Ovary (tissue), 9 donors: Measurements from ENCODE around the gene MALRD1. TPM values are rescaled to one million over a fixed set of nuclear protein-coding genes. Genes with fewer than 3 reads are reported as not detected.

Experiments
- DNase-seq, 5 donors: peaks; one replicate each; pipeline ENCODE4 v3.0.0-alpha.2; 2019 to 2020
- H3K27ac ChIP-seq, 2 donors: fragments of 200-600 bp; one replicate each; pipeline versions ENCODE4 v1.5.1 to v1.8.0; 2019 to 2022
- H3K27me3 ChIP-seq: fragments of 200-600 bp; one replicate; pipeline ENCODE4 v1.8.0; 2022
- H3K36me3 ChIP-seq: fragments of 200-600 bp; sonication (generic); one replicate; pipeline ENCODE4 v1.5.1; 2019
- H3K4me1 ChIP-seq: one replicate; pipeline ENCODE4 v1.8.1; 2013; ENCODE audit warnings: mild to moderate bottlenecking, moderate library complexity; ENCODE audit not compliant: insufficient read depth
- H3K4me3 ChIP-seq: fragments of 200-600 bp; sonication (generic); one replicate; pipeline ENCODE4 v1.5.1; 2017
- H3K9me3 ChIP-seq, 2 donors: fragments of 200-600 bp in 1 of 2; sonication (generic) in 1 of 2; one replicate each; pipeline versions ENCODE4 v1.5.1 to v1.8.1; 2013 to 2019; ENCODE audit warnings: mild to moderate bottlenecking in 1 of 2, moderate library complexity in 1 of 2
- EP300 ChIP-seq: sonication (generic); formaldehyde crosslinking; IDR thresholded peaks from one replicate; pipeline ENCODE4 v1.6.1; 2017; ENCODE audit warnings: antibody characterized with exemption
- POLR2A ChIP-seq: fragments of 450-650 bp; IDR thresholded peaks from one replicate; pipeline ENCODE4 v1.6.1; 2017; ENCODE audit warnings: antibody characterized with exemption, mild to moderate bottlenecking, moderate library complexity
- WGBS, 3 donors: extraction: QIAGEN DNeasy Blood & Tissue Kit in 1 of 3; methylation state at CpG; one replicate each; pipeline versions ENCODE4 v1.1.5 to v1.1.7; 2013 to 2017; 5-methylcytosine and 5-hydroxymethylcytosine counted together
- intact Hi-C, 4 donors: fragments of 100-400 bp; cut with DNase I; formaldehyde crosslinking; loops; one replicate each; pipeline versions ENCODE4 v1.11.0 to v1.15.1; 2022 to 2023
- polyA plus RNA-seq, 2 donors: library from polyadenylated mRNA; stranded (reverse); fragments of 200-250 nt in 1 of 2; fragments of 350-450 nt in 1 of 2; fragmentation: Illumina TruSeq in 1 of 2; extraction: RNeasy Lipid Tissue Mini Kit (QIAGEN cat#74804) in 1 of 2; gene quantifications; one replicate each; pipeline ENCODE4 v1.2.3, GENCODE V29; 2013 to 2014
- total RNA-seq, 7 donors: library from RNA; depleted of rRNA in 2 of 7; stranded (reverse); fragments of >200 nt in 2 of 7; fragmentation: NEBNext Ultra II Directional in 3 of 7; extraction: Animal tissue kit (Norgen Biotek cat#: 25700) in 3 of 7; gene quantifications; one replicate each; pipeline versions ENCODE4 v1.1.0 to v1.2.4, GENCODE V29; 2016 to 2023
- TF ChIP-seq, protein P1 (sequence below), 3 donors: fragments of 450-650 bp in 2 of 3; fragments of 200-600 bp in 1 of 3; IDR thresholded peaks; one replicate each; pipeline versions ENCODE4 v1.5.1 to v1.8.0; 2016 to 2022; ENCODE audit warnings: antibody characterized with exemption in 3 of 3, mild to moderate bottlenecking in 1 of 3
- donor health status: DM: no; HTN: no; CAD: no; lungs with moderate emphysema.
- donor health status: DM: no; HTN: no; CAD: no.
- donor health status: Bipolar disorder and iron deficiency.
- donor health status: DM: yes; HTN: yes; CAD: no.
- donor health status: DM: no; HTN: no; CAD: no.
- donor health status: DM: yes; HTN: yes; CAD: no.

The MALRD1 gene
- total and polyA plus RNA-seq, 9 donors = 0.56 to 12.1 (median 1.9) TPM

DNA sequence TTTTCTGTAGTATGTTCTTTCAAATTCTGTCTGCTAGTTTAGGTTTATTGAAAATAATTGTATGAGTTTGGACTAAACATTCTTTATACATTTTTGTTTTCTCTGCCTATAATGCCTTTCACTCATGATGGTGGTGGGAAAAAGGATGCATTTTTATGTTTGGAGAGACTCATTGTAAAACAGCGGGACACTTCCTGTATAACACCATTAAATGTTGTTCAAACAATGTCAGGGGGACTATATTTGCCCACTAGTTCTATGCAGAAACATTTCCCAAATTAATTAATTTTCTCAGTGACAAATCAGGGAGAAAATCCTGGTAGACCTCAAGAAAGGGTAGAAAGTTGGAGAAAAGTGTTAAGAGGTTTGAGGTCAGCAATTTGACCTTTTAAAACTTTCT is 207.7 kb downstream of the MALRD1 start:
- WGBS, 3 donors = 41 to 65% (median 42%) methylated on average over 1 of the region's 1 CpG
- no peak for DNase-seq
- no peak overlapping the region for H3K27ac ChIP-seq
- TF ChIP-seq EP300 (no peak), POLR2A (no peak)
- intact Hi-C loops = no loop called here
- no peaks in the 10 kb centered on the region for H3K36me3 ChIP-seq
- no peaks in the 10 kb centered on the region for H3K9me3 ChIP-seq
- H3K27me3 ChIP-seq = no peaks in the 10 kb centered on the region
- no peak overlapping the region for H3K4me3 ChIP-seq
- no peaks in the 10 kb centered on the region for H3K4me1 ChIP-seq

DNA sequence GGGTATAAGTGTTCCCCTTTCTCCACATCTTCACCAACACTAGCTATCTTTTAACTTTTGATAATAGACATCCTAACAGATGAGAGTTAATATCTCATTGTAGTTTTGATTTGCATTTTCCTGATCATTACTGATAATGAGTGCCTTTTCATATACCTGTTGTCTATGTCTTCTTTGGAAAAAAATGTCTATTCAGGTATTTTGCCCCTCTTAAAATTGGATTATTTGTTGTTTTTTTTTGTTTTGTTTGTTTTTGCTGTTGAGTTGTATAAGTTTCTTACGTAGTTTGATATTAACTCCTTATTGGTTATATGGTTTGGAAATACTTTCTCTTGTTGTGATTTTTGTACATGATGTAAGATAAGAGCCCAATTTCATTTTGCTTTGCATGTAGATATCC is 214.7 kb downstream of the MALRD1 start:
- Histone ChIP-seq H3K9me3 (no peaks in the 10 kb centered on the region), H3K4me1 (no peaks in the 10 kb centered on the region), H3K27me3 (no peaks in the 10 kb centered on the region), H3K4me3 (no peak overlapping the region), H3K27ac (no peak overlapping the region), H3K36me3 (no peaks in the 10 kb centered on the region)
- 57 to 72% (median 58%) methylated on average over 1 of the region's 1 CpG for WGBS, 3 donors
- intact Hi-C loops = no loop called here
- TF ChIP-seq POLR2A (no peak), EP300 (no peak)
- no peak for DNase-seq

DNA sequence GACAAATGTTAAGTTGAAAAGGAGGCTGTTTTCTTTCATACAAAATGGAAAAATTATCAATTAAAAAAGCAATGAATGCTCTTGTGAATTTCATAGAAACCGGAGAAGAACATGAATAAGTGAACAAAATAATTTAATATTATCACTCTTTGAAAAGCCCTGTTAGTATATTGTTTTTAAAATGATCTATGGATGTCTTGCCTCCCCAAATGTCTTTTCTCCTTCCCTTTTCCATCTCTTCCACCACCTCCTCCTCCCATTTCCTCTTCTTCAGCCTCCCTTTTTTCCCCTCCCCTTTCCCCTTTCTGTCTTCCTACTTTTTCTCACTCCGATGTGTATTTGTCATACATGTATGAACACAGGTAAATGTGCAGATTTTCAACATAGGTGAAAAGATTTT is 234.7 kb downstream of the MALRD1 start:
- no peak for DNase-seq
- TF ChIP-seq, protein P1, sequence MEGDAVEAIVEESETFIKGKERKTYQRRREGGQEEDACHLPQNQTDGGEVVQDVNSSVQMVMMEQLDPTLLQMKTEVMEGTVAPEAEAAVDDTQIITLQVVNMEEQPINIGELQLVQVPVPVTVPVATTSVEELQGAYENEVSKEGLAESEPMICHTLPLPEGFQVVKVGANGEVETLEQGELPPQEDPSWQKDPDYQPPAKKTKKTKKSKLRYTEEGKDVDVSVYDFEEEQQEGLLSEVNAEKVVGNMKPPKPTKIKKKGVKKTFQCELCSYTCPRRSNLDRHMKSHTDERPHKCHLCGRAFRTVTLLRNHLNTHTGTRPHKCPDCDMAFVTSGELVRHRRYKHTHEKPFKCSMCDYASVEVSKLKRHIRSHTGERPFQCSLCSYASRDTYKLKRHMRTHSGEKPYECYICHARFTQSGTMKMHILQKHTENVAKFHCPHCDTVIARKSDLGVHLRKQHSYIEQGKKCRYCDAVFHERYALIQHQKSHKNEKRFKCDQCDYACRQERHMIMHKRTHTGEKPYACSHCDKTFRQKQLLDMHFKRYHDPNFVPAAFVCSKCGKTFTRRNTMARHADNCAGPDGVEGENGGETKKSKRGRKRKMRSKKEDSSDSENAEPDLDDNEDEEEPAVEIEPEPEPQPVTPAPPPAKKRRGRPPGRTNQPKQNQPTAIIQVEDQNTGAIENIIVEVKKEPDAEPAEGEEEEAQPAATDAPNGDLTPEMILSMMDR (IDR thresholded peaks at IDR 0.05) = no peak
- no peak for TF ChIP-seq POLR2A
- TF ChIP-seq EP300 = no peak
- H3K4me1 ChIP-seq = no peaks in the 10 kb centered on the region
- H3K4me3 ChIP-seq = no peak overlapping the region
- no peaks in the 10 kb centered on the region for H3K27me3 ChIP-seq
- no peaks in the 10 kb centered on the region for H3K36me3 ChIP-seq
- H3K27ac ChIP-seq = no peak overlapping the region
- intact Hi-C loops = no loop called here
- 91 to 96% (median 95%) methylated on average over 2 of the region's 2 CpGs for WGBS, 3 donors
- H3K9me3 ChIP-seq = no peaks in the 10 kb centered on the region

- Histone ChIP-seq H3K27me3 (no peaks in the 10 kb centered on the region), H3K9me3 (no peaks in the 10 kb centered on the region), H3K36me3 (no peaks in the 10 kb centered on the region), H3K4me1 (no peaks in the 10 kb centered on the region), H3K27ac (no peak overlapping the region), H3K4me3 (no peak overlapping the region)
- intact Hi-C loops = no loop called here
- WGBS, 3 donors = 78 to 86% (median 80%) methylated on average over 5 of the region's 5 CpGs
- TF ChIP-seq, protein P1 (IDR thresholded peaks at IDR 0.05) = no peak
- no peak for TF ChIP-seq POLR2A
- TF ChIP-seq EP300 = no peak
- DNase-seq = no peak
These were observed 235.2 kb downstream of the MALRD1 start for GRCh38 chr10:19283786-19284185.

DNA sequence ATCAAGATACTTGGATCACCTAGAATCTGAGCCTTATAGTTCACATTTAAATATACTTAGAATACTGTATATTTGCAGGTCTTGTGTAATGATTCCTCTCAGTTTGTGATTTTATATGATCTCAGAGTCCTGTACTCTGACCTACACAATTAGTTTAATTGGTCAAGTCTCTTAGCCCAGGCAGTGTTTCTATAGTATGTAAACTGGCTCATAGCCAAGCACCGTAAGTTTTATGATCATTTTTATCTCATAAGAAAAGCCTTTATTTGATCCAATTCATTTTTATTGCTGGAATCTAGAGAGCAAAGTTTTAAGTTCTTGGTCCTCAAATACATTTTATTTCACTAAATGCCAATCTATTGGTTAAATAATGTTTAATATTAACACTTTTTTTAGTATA is 242.2 kb downstream of the MALRD1 start:
- Histone ChIP-seq H3K27ac (no peak overlapping the region), H3K4me1 (no peaks in the 10 kb centered on the region), H3K36me3 (no peaks in the 10 kb centered on the region), H3K9me3 (no peaks in the 10 kb centered on the region), H3K27me3 (no peaks in the 10 kb centered on the region), H3K4me3 (no peak overlapping the region)
- TF ChIP-seq, protein P1 (IDR thresholded peaks at IDR 0.05) = no peak
- TF ChIP-seq EP300 (no peak), POLR2A (no peak)
- no peak for DNase-seq
- 12 to 18% (median 15%) methylated on average over 1 of the region's 1 CpG for WGBS, 3 donors
- intact Hi-C loops = no loop called here

DNA sequence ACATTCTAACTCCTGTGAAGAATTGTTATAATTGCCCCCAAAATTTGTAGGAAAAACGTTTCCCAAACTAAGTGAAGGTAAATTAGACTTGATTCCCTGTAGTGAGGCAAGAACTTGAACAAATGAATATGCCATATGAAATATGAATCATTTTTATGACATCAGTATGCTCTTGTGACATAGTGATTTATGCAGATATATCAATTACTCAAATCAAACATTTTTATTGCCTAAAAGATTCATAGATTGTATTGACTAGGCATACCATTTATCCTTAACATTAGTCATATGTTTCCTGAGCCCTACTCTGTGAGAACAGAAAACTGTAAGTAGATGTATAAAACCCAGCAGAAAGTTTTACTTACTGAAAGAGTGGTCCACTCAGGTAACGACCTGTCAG is 245.6 kb downstream of the MALRD1 start:
- Histone ChIP-seq H3K27ac (no peak overlapping the region), H3K9me3 (no peaks in the 10 kb centered on the region), H3K36me3 (no peaks in the 10 kb centered on the region), H3K27me3 (no peaks in the 10 kb centered on the region), H3K4me3 (no peak overlapping the region), H3K4me1 (no peaks in the 10 kb centered on the region)
- WGBS, 3 donors = 62 to 65% (median 63%) methylated on average over 2 of the region's 2 CpGs
- no peak for TF ChIP-seq POLR2A
- no peak for TF ChIP-seq EP300
- TF ChIP-seq, protein P1 (IDR thresholded peaks at IDR 0.05) = no peak
- intact Hi-C loops = no loop called here
- DNase-seq = no peak
